Nephron (organoid): ENCODE measurements around the gene RTRAF.

Experiments
- H3K27ac Mint-ChIP-seq, 3 experiments: 2 replicates each; pipeline ENCODE4 v1.8.0; 2020; ENCODE audit warnings: mixed read lengths in 3 of 3, mild to moderate bottlenecking in 2 of 3, moderate library complexity in 1 of 3
- H3K27me3 Mint-ChIP-seq: 2 replicates; pipeline ENCODE4 v1.8.0; 2021; ENCODE audit warnings: low read depth, mild to moderate bottlenecking, moderate library complexity, mixed read lengths
- H3K36me3 Mint-ChIP-seq: 2 replicates; pipeline ENCODE4 v1.8.0; 2020; ENCODE audit warnings: low read depth, mixed read lengths
- H3K4me1 Mint-ChIP-seq: 2 replicates; pipeline ENCODE4 v1.8.0; 2020; ENCODE audit warnings: mixed read lengths
- H3K4me3 Mint-ChIP-seq, 3 experiments: 2 replicates each; pipeline ENCODE4 v1.8.0; 2020; ENCODE audit warnings: mild to moderate bottlenecking in 3 of 3, mixed read lengths in 3 of 3, moderate library complexity in 2 of 3
- H3K9me3 Mint-ChIP-seq: 2 replicates; pipeline ENCODE4 v1.8.0; 2020; ENCODE audit warnings: mixed read lengths
- CTCF ChIP-seq, 3 experiments: fragments of 200-600 bp; sonication (generic); IDR thresholded peaks; one replicate each; pipeline ENCODE4 v1.5.0; 2021; ENCODE audit warnings: antibody characterized with exemption in 3 of 3; ENCODE audit not compliant: unreplicated experiment in 3 of 3

The RTRAF gene

GRCh38 chr14:52021957-52022600, 32.7 kb downstream of the RTRAF start:
- no peak for TF ChIP-seq CTCF (IDR thresholded peaks at IDR 0.05; ENCODE audit: unreplicated experiment in 3 of 3)
- Mint-ChIP-seq H3K9me3 (no peaks in the 10 kb centered on the region), H3K27me3 (peaks cover 2% of the 10 kb centered on the region), H3K4me1 (peaks cover 30% of the 10 kb centered on the region), H3K27ac (peak overlapping the region in 1 of 3 experiments; percentile 45), H3K36me3 (peaks cover 81% of the 10 kb centered on the region), H3K4me3 (no peak overlapping the region)

- H3K9me3 Mint-ChIP-seq: no peaks in the 10 kb centered on the region
- no peak overlapping the region for H3K4me3 Mint-ChIP-seq
- H3K27me3 Mint-ChIP-seq: no peaks in the 10 kb centered on the region
- peaks cover 30% of the 10 kb centered on the region for H3K4me1 Mint-ChIP-seq
- H3K27ac Mint-ChIP-seq: peak overlapping the region in 2 of 3 experiments; percentile 64 to 87
- no peak for TF ChIP-seq CTCF (IDR thresholded peaks at IDR 0.05; ENCODE audit: unreplicated experiment in 3 of 3)
- H3K36me3 Mint-ChIP-seq: peaks cover 79% of the 10 kb centered on the region
Observed at GRCh38 chr14:52023518-52023917, 34.2 kb downstream of the RTRAF start.

GRCh38 chr14:52025310-52025709, 36.0 kb downstream of the RTRAF start:
- Mint-ChIP-seq H3K4me1 (peaks cover 30% of the 10 kb centered on the region), H3K4me3 (no peak overlapping the region), H3K27me3 (no peaks in the 10 kb centered on the region), H3K27ac (peak overlapping the region in 1 of 3 experiments; percentile 25), H3K9me3 (no peaks in the 10 kb centered on the region), H3K36me3 (peaks cover 69% of the 10 kb centered on the region)
- no peak for TF ChIP-seq CTCF (IDR thresholded peaks at IDR 0.05; ENCODE audit: unreplicated experiment in 3 of 3)

- H3K27ac Mint-ChIP-seq: peak overlapping the region in 1 of 3 experiments; percentile 25
- H3K9me3 Mint-ChIP-seq: no peaks in the 10 kb centered on the region
- no peaks in the 10 kb centered on the region for H3K27me3 Mint-ChIP-seq
- peaks cover 23% of the 10 kb centered on the region for H3K4me1 Mint-ChIP-seq
- H3K36me3 Mint-ChIP-seq: peaks cover 62% of the 10 kb centered on the region
- no peak overlapping the region for H3K4me3 Mint-ChIP-seq
- TF ChIP-seq CTCF (IDR thresholded peaks at IDR 0.05; ENCODE audit: unreplicated experiment in 3 of 3): no peak
Observed at GRCh38 chr14:52026017-52026660, 36.8 kb downstream of the RTRAF start.

GRCh38 chr14:52026901-52027300, 37.6 kb downstream of the RTRAF start:
- no peak for TF ChIP-seq CTCF (IDR thresholded peaks at IDR 0.05; ENCODE audit: unreplicated experiment in 3 of 3)
- H3K27me3 Mint-ChIP-seq: no peaks in the 10 kb centered on the region
- peaks cover 30% of the 10 kb centered on the region for H3K4me1 Mint-ChIP-seq
- H3K4me3 Mint-ChIP-seq: no peak overlapping the region
- no peak overlapping the region for H3K27ac Mint-ChIP-seq
- H3K36me3 Mint-ChIP-seq: peaks cover 57% of the 10 kb centered on the region
- H3K9me3 Mint-ChIP-seq: no peaks in the 10 kb centered on the region

- H3K9me3 Mint-ChIP-seq: no peaks in the 10 kb centered on the region
Observed at GRCh38 chr14:52029881-52030280, 40.5 kb downstream of the RTRAF start.

More at GRCh38 chr14:52029881-52030280, 40.5 kb downstream of the RTRAF start:
- H3K27me3 Mint-ChIP-seq: no peaks in the 10 kb centered on the region
- H3K4me1 Mint-ChIP-seq: peaks cover 41% of the 10 kb centered on the region
- no peak for TF ChIP-seq CTCF (IDR thresholded peaks at IDR 0.05; ENCODE audit: unreplicated experiment in 3 of 3)
- peaks cover 40% of the 10 kb centered on the region for H3K36me3 Mint-ChIP-seq
- H3K27ac Mint-ChIP-seq: peak overlapping the region in 1 of 3 experiments; percentile 38
- no peak overlapping the region for H3K4me3 Mint-ChIP-seq
